HCT116 (cell line): ENCODE results near the gene ATP13A2. TPM values are rescaled to one million over a fixed set of nuclear protein-coding genes. Genes with fewer than 3 reads are reported as not detected.

ENCODE experiments used
- ATAC-seq: fragments of 200-7000 bp; cut with Tn5 transposase; 2 replicates; pipeline ENCODE4 v1.9.1; 2020; ENCODE audit warnings: mild to moderate bottlenecking, moderate library complexity
- BruUV-seq: library from RNA; stranded (reverse); fragments of 400-500 nt; replicated peaks from 2 replicates; lab custom pipeline; 2021; lab: Mats Ljungman, UMichigan
- CTCF ChIA-PET: fragments of 300-600 bp; sonication (Branson Sonifier 250); formaldehyde crosslinking; loops from one replicate; lab custom pipeline; 2021; ENCODE audit warnings: antibody characterized with exemption; lab: Charles Lee
- POLR2A ChIA-PET: fragments of 300-600, 350-600 bp; sonication (Branson Sonifier 250); formaldehyde crosslinking; loops from one replicate; lab custom pipeline; 2021; ENCODE audit warnings: antibody characterized with exemption; lab: Charles Lee
- RAD21 ChIA-PET, 2 experiments: fragments of 300-600 bp; sonication (Branson Sonifier 250); formaldehyde crosslinking; loops; one replicate each; lab custom pipeline; 2023; ENCODE audit warnings: low total read pairs in 2 of 2; ENCODE audit not compliant: uncharacterized antibody in 2 of 2, unreplicated experiment in 2 of 2, low non-redundant PET in 1 of 2; lab: Charles Lee
- DNase-seq: peaks from one replicate; pipeline ENCODE4 v3.0.0-alpha.2; 2010; ENCODE audit warnings: low read depth, low spot score
- H2AFZ ChIP-seq: fragments of 200-600 bp; shearing (Covaris generic), sonication (generic); 2 replicates; pipeline ENCODE4 v1.6.1; 2017; ENCODE audit warnings: low read depth, mixed run types, mixed read lengths, antibody characterized with exemption, low read length; ENCODE audit not compliant: poor library complexity, severe bottlenecking
- H3K27ac ChIP-seq: 2 replicates; pipeline ENCODE4 v1.5.1; 2012; ENCODE audit warnings: low read depth, low read length
- H3K27me3 ChIP-seq: fragments of 200-600 bp; sonication (generic); 2 replicates; pipeline ENCODE4 v1.6.1; 2016; ENCODE audit warnings: mixed run types, low read length, mixed read lengths; ENCODE audit not compliant: insufficient read depth
- H3K36me3 ChIP-seq, 2 experiments: fragments of 200-500 bp in 1 of 2; fragments of 200-600 bp in 1 of 2; sonication (Bioruptor generic) in 1 of 2; sonication (generic) in 1 of 2; 2 replicates each; pipeline versions ENCODE4 v1.5.1 to v1.6.1; 2014 to 2016; ENCODE audit warnings: low read length in 2 of 2, inconsistent platforms in 1 of 2, mixed read lengths in 1 of 2, mixed run types in 1 of 2; ENCODE audit not compliant: insufficient read depth in 2 of 2, control insufficient read depth in 1 of 2
- H3K4me1 ChIP-seq, 2 experiments: fragments of 200-600 bp in 1 of 2; sonication (generic) in 1 of 2; 2 replicates each; pipeline versions ENCODE4 v1.5.1 to v1.6.1; 2012 to 2017; ENCODE audit warnings: low read length in 2 of 2, inconsistent platforms in 1 of 2, mild to moderate bottlenecking in 1 of 2, mixed read lengths in 1 of 2, mixed run types in 1 of 2, moderate library complexity in 1 of 2; ENCODE audit not compliant: insufficient read depth in 2 of 2, control insufficient read depth in 1 of 2
- H3K4me2 ChIP-seq: fragments of 200-600 bp; sonication (generic); 2 replicates; pipeline ENCODE4 v1.6.1; 2017; ENCODE audit warnings: mixed run types, low read length, mixed read lengths
- H3K4me3 ChIP-seq, 2 experiments: fragments of 200-600 bp in 1 of 2; sonication (generic) in 1 of 2; replicated peaks in 1 of 2; 2 replicates each; pipeline ENCODE4 v1.5.1; 2011 to 2016; ENCODE audit warnings: low read length in 2 of 2, control low read depth in 1 of 2, low read depth in 1 of 2, mild to moderate bottlenecking in 1 of 2, mixed read lengths in 1 of 2, mixed run types in 1 of 2
- H3K79me2 ChIP-seq: fragments of 200-600 bp; sonication (generic); 2 replicates; pipeline ENCODE4 v1.6.1; 2017; ENCODE audit warnings: mild to moderate bottlenecking, mixed run types, low read length, moderate library complexity, mixed read lengths; ENCODE audit not compliant: insufficient read depth
- H3K9ac ChIP-seq: fragments of 200-600 bp; sonication (generic); 2 replicates; pipeline ENCODE4 v1.6.1; 2016; ENCODE audit warnings: low read length, mixed read lengths
- H3K9me2 ChIP-seq: fragments of 200-600 bp; sonication (generic), shearing (Covaris generic); 2 replicates; pipeline ENCODE4 v1.6.1; 2017; ENCODE audit warnings: mixed run types, mild to moderate bottlenecking, moderate library complexity; ENCODE audit not compliant: insufficient read depth
- H3K9me3 ChIP-seq, 2 experiments: fragments of 200-500 bp in 1 of 2; fragments of 200-600 bp in 1 of 2; sonication (Bioruptor generic) in 1 of 2; sonication (generic) in 1 of 2; 2 replicates each; pipeline ENCODE4 v1.6.1; 2014 to 2017; ENCODE audit warnings: low read length in 2 of 2, mixed read lengths in 2 of 2, inconsistent platforms in 1 of 2, low read depth in 1 of 2, mild to moderate bottlenecking in 1 of 2, mixed run types in 1 of 2, moderate library complexity in 1 of 2; ENCODE audit not compliant: control insufficient read depth in 1 of 2, insufficient read depth in 1 of 2
- H4K20me1 ChIP-seq: fragments of 200-600 bp; sonication (generic), shearing (Covaris generic); 2 replicates; pipeline ENCODE4 v1.6.1; 2017; ENCODE audit warnings: mixed run types, mild to moderate bottlenecking, moderate library complexity; ENCODE audit not compliant: insufficient read depth
- CBX3 ChIP-seq: IDR thresholded peaks from 2 replicates; pipeline ENCODE4 v1.6.1; 2012; ENCODE audit warnings: low read depth
- CEBPB ChIP-seq: IDR thresholded peaks from 2 replicates; pipeline ENCODE4 v1.6.1; 2012; ENCODE audit warnings: low read depth
- EGR1 ChIP-seq: IDR thresholded peaks from 2 replicates; pipeline ENCODE4 v1.6.1; 2012; ENCODE audit warnings: low read depth
- ELF1 ChIP-seq: IDR thresholded peaks from 2 replicates; pipeline ENCODE4 v1.6.1; 2012; ENCODE audit warnings: low read depth, borderline replicate concordance
- EZH2 ChIP-seq: fragments of 200-600 bp; sonication (generic); IDR thresholded peaks from 2 replicates; pipeline ENCODE4 v1.6.1; 2017; ENCODE audit warnings: antibody characterized with exemption, mixed run types
- FOSL1 ChIP-seq: IDR thresholded peaks from 2 replicates; pipeline ENCODE4 v1.6.1; 2012; ENCODE audit warnings: low read depth
- JUND ChIP-seq: IDR thresholded peaks from 2 replicates; pipeline ENCODE4 v1.6.1; 2012
- POLR2AphosphoS5 ChIP-seq: IDR thresholded peaks from 2 replicates; pipeline ENCODE4 v1.6.1; 2011; ENCODE audit warnings: mild to moderate bottlenecking, low read depth, low read length, moderate library complexity
- RAD21 ChIP-seq: IDR thresholded peaks from 2 replicates; pipeline ENCODE4 v1.6.1; 2012; ENCODE audit warnings: low read depth, mild to moderate bottlenecking
- SIN3A ChIP-seq: IDR thresholded peaks from 2 replicates; pipeline ENCODE4 v1.6.1; 2012; ENCODE audit warnings: low read depth
- SP1 ChIP-seq: IDR thresholded peaks from 2 replicates; pipeline ENCODE4 v1.6.1; 2012; ENCODE audit warnings: low read depth
- SRF ChIP-seq: IDR thresholded peaks from 2 replicates; pipeline ENCODE4 v1.6.1; 2012; ENCODE audit warnings: low read depth
- TCF7L2 ChIP-seq: IDR thresholded peaks from 2 replicates; pipeline ENCODE4 v1.7.0; 2011; ENCODE audit warnings: borderline replicate concordance, inconsistent platforms; ENCODE audit not compliant: insufficient read depth, insufficient read length; ENCODE audit errors: extremely low read depth
- YY1 ChIP-seq: IDR thresholded peaks from 2 replicates; pipeline ENCODE4 v1.6.1; 2011; ENCODE audit warnings: low read length, low read depth, moderate library complexity, mild to moderate bottlenecking; ENCODE audit not compliant: insufficient replicate concordance; ENCODE audit errors: extremely low read depth
- ZFX ChIP-seq: fragments of 450-650 bp; IDR thresholded peaks from 2 replicates; pipeline ENCODE4 v1.6.1; 2017
- ZNF274 ChIP-seq: fragments of 200-500 bp; sonication (Bioruptor generic); IDR thresholded peaks from 2 replicates; pipeline ENCODE4 v1.6.1; 2014; ENCODE audit warnings: mild to moderate bottlenecking, low read depth, low read length, inconsistent platforms
- intact Hi-C: fragments of 100-400 bp; cut with micrococcal nuclease; formaldehyde crosslinking; loops from 2 replicates; pipeline ENCODE4 v1.10.0; 2022
- total RNA-seq: library from RNA; stranded (reverse); gene quantifications from one replicate; pipeline ENCODE4 v1.2.1, GENCODE V29; 2021; ENCODE audit not compliant: unreplicated experiment
- TF ChIP-seq, protein P1 (sequence below): IDR thresholded peaks from 2 replicates; pipeline ENCODE4 v1.6.1; 2012; ENCODE audit warnings: low read depth
- TF ChIP-seq, protein P2 (sequence below): IDR thresholded peaks from 2 replicates; pipeline ENCODE4 v1.6.1; 2012
- TF ChIP-seq, protein P3 (sequence below): IDR thresholded peaks from 2 replicates; pipeline ENCODE4 v1.6.1; 2012
- TF ChIP-seq, protein P4 (sequence below), 3 experiments: fragments of 200-600 bp in 1 of 3; sonication (generic) in 1 of 3; IDR thresholded peaks in 2 of 3; conservative IDR thresholded peaks in 1 of 3; 2 replicates each; pipeline ENCODE4 v1.5.1; 2012 to 2017; ENCODE audit warnings: low read depth in 2 of 3, low read length in 2 of 3, antibody characterized with exemption in 1 of 3, borderline replicate concordance in 1 of 3, control low read depth in 1 of 3, mild to moderate bottlenecking in 1 of 3, mixed read lengths in 1 of 3, mixed run types in 1 of 3, moderate library complexity in 1 of 3; ENCODE audit not compliant: insufficient read depth in 1 of 3

The ATP13A2 gene
- total RNA-seq, 1 experiment from 2014 or later: 60.5 TPM

DNA sequence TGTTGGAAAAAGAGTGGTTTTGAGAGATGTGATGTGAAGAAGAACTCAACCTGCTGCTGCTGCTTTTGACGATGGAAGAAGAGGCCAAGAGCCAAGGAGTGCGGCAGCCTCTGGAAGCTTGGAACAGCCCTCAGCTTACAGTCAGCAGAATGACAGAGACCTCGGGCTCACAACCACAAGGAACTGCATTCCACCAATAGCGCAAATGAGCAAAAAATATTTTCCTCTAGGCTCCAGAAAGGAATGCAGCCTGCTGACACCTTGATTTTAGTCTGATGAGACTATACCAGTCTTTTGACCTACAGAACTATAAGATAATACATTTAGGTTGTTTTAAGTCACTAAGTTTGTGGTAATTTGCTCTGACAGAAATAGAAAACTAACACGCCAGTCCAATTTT lies 31.9 kb upstream of the ATP13A2 start (continued):
- no peak for TF ChIP-seq YY1
- no peak for TF ChIP-seq RAD21
- TF ChIP-seq SP1: no peak
- no peak for TF ChIP-seq SIN3A
- TF ChIP-seq TCF7L2: no peak
- TF ChIP-seq SRF: no peak

DNA sequence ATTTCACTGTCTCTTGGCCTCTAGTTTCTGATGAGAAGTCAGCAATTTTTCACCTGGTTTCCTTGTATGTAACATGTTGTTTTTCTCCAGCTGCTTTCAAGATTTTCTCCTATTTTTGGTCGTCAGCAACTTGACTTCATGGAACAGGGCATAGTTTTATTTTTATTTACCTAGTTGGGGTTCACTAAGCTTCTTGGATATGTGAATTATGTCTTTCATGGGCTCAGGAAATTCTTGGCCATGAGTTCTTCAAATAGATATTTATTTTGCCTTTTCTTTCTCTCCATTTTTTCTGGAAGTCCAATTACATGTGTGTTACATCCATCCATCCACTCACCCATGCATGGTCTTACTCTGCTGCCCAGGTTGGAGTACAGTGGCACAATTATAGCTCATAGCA lies 28.4 kb upstream of the ATP13A2 start:
- no peaks in the 10 kb centered on the region for H4K20me1 ChIP-seq
- no peak overlapping the region for H2AFZ ChIP-seq
- H3K27ac ChIP-seq: no peak overlapping the region
- DNase-seq: no peak
- CTCF ChIA-PET: no interaction called here
- no peak overlapping the region for H3K9ac ChIP-seq
- H3K4me3 ChIP-seq: no peak overlapping the region
- no peak for ATAC-seq
- intact Hi-C loops: no loop called here
- TF ChIP-seq YY1 (no peak), RAD21 (no peak), CEBPB (no peak), EZH2 (no peak), CBX3 (no peak), TCF7L2 (no peak), FOSL1 (no peak), ZNF274 (no peak), SP1 (no peak), SRF (no peak), EGR1 (no peak), ELF1 (no peak), POLR2AphosphoS5 (no peak), ZFX (no peak), JUND (no peak)
- TF ChIP-seq, protein P1, sequence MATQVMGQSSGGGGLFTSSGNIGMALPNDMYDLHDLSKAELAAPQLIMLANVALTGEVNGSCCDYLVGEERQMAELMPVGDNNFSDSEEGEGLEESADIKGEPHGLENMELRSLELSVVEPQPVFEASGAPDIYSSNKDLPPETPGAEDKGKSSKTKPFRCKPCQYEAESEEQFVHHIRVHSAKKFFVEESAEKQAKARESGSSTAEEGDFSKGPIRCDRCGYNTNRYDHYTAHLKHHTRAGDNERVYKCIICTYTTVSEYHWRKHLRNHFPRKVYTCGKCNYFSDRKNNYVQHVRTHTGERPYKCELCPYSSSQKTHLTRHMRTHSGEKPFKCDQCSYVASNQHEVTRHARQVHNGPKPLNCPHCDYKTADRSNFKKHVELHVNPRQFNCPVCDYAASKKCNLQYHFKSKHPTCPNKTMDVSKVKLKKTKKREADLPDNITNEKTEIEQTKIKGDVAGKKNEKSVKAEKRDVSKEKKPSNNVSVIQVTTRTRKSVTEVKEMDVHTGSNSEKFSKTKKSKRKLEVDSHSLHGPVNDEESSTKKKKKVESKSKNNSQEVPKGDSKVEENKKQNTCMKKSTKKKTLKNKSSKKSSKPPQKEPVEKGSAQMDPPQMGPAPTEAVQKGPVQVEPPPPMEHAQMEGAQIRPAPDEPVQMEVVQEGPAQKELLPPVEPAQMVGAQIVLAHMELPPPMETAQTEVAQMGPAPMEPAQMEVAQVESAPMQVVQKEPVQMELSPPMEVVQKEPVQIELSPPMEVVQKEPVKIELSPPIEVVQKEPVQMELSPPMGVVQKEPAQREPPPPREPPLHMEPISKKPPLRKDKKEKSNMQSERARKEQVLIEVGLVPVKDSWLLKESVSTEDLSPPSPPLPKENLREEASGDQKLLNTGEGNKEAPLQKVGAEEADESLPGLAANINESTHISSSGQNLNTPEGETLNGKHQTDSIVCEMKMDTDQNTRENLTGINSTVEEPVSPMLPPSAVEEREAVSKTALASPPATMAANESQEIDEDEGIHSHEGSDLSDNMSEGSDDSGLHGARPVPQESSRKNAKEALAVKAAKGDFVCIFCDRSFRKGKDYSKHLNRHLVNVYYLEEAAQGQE: no peak
- TF ChIP-seq, protein P2, sequence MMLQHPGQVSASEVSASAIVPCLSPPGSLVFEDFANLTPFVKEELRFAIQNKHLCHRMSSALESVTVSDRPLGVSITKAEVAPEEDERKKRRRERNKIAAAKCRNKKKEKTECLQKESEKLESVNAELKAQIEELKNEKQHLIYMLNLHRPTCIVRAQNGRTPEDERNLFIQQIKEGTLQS: no peak
- TF ChIP-seq, protein P3, sequence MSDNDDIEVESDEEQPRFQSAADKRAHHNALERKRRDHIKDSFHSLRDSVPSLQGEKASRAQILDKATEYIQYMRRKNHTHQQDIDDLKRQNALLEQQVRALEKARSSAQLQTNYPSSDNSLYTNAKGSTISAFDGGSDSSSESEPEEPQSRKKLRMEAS: no peak
- TF ChIP-seq, protein P4, sequence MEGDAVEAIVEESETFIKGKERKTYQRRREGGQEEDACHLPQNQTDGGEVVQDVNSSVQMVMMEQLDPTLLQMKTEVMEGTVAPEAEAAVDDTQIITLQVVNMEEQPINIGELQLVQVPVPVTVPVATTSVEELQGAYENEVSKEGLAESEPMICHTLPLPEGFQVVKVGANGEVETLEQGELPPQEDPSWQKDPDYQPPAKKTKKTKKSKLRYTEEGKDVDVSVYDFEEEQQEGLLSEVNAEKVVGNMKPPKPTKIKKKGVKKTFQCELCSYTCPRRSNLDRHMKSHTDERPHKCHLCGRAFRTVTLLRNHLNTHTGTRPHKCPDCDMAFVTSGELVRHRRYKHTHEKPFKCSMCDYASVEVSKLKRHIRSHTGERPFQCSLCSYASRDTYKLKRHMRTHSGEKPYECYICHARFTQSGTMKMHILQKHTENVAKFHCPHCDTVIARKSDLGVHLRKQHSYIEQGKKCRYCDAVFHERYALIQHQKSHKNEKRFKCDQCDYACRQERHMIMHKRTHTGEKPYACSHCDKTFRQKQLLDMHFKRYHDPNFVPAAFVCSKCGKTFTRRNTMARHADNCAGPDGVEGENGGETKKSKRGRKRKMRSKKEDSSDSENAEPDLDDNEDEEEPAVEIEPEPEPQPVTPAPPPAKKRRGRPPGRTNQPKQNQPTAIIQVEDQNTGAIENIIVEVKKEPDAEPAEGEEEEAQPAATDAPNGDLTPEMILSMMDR (IDR thresholded peaks at IDR 0.05 in 2 of 3, conservative IDR thresholded peaks at IDR 0.05 in 1 of 3; ENCODE audit: borderline replicate concordance in 1 of 3, insufficient read depth in 1 of 3, low read depth in 2 of 3, low read length in 2 of 3): no peak
- H3K4me1 ChIP-seq: no peaks in the 10 kb centered on the region
- no peaks in the 10 kb centered on the region for H3K9me3 ChIP-seq
- no peaks in the 10 kb centered on the region for H3K27me3 ChIP-seq
- RAD21 ChIA-PET: no interaction called here
- peaks cover 34 to 40% of the 10 kb centered on the region in 2 experiments; a peak in 3 of 4 replicates for H3K36me3 ChIP-seq
- H3K79me2 ChIP-seq: peaks cover 48% of the 10 kb centered on the region
- no peaks in the 10 kb centered on the region for H3K9me2 ChIP-seq
- POLR2A ChIA-PET: no interaction called here
- H3K4me2 ChIP-seq: no peak overlapping the region
- BruUV-seq: no TSS peak
